GM21529 (cell line): ENCODE data around the gene SRP19.
A peak's percentile ranks its signal among the peaks of the same experiment; 100 is the strongest.
"Not testable (repeated sequence)": the region's sequence is repeated elsewhere in the genome, so short reads cannot be mapped to it uniquely, and the experiment has no call there.

ENCODE experiments used
- ATAC-seq: cut with Tn5 transposase; IDR thresholded peaks from one replicate; pipeline ENCODE4 v1.9.1; 2021; ENCODE audit not compliant: unreplicated experiment

Gene SRP19

GRCh38 chr5:112869948-112870347 lies 8.9 kb downstream of the SRP19 start:
- peak; percentile 79 for ATAC-seq

DNA sequence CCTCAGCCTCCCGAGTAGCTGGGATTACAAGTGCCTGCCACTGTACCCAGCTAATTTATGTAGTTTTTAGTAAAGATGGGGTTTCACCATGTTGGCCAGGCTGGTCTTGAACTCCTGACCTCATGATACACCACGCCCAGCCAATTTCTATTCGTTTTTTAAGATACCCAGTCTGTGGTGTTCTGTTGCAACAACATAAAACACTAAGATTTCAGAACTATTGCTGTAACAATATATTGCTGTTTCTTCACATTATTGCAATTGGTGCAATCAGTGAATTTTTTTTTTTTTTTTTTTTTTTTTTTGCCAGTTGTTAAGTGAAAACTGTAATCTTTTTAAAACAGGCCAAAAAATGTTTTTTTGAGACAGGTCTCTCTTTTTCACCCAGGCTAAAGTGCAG lies 9.9 kb downstream of the SRP19 start:
- no peak for ATAC-seq

- ATAC-seq = no peak
Measured at GRCh38 chr5:112876362-112876761, 15.3 kb downstream of the SRP19 start.

- ATAC-seq = no peak
Measured at GRCh38 chr5:112878101-112878500, 17.0 kb downstream of the SRP19 start.

DNA sequence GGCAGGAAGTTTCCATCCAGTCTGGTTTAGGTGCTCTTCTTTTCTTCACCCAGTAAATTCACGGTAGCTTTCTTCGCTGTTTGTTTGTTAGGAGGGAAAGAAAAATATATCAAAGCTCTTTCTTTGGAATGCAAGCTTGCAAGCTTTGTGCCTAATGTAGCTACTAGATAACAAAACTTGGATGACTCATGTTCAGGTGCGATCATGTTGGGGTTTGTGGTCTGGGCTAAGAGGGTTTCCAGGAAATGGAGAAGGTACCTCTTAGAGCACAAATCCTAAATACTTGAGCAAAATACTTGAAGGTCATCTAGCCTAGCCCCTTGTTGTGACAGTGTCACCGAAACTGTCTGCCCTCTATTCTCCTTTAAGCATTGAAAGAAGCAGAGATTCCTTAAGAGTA lies 17.7 kb downstream of the SRP19 start:
- no peak for ATAC-seq

DNA sequence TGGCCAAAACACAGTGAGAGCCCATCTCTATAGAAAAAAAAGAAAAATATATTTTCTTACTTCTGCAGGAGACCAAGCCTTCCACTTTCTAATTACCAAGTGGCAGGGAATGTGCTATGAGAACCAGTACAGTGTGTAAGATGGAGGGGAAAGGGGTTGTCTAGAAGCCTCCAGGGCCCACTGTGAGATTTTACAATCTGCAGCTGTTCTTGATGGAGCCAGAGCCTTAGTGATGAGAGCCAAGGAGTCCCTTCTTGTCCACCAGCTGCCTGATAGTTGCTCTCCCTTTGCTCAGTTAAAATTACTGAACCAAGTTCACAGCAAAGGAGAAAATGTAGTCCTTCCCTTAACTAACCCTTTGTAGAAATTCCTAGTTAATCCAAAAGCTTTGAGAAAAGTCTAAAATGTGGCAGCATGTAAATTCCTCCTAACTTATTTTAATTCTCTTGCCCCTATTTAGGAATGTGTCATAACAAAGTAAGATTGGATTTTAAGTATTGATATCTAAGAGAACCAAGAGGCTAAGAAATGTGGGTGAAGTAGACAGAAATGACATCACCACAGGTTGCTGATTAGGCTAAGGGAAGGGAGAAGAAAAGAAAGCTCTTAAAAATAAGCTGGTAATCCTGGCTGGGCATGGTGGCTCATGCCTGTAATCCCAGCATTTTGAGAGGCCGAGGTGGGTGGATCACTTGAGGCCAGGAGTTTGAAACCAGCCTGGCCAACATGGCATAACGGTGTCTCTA lies 19.3 kb downstream of the SRP19 start:
- ATAC-seq = no peak

- ATAC-seq = no peak
Measured at GRCh38 chr5:112883192-112883591, 22.1 kb downstream of the SRP19 start.

DNA sequence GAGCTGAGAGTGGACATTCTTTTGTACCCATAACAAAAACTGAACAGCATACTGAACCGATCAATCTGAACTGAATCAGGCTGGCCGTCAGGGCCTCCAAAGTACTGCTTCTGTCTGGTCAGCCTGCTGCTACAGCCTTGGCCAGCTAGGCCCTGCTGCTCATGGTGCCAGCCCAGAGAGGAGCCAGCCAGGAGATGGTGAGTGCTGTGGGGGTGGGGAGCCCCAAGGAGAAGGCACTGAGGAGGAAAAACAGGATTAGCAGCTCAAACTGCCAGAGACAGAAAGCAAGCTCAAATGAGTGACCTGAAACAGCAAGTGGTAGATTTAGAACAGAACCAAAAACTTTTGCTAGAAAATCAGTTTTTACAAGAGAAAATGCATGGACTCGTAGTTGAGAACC lies 23.9 kb downstream of the SRP19 start:
- ATAC-seq = no peak

GRCh38 chr5:112886975-112887374 lies 25.9 kb downstream of the SRP19 start:
- no peak for ATAC-seq

- ATAC-seq = not testable (repeated sequence)
Measured at GRCh38 chr5:112892066-112892465, 31.0 kb downstream of the SRP19 start.

DNA sequence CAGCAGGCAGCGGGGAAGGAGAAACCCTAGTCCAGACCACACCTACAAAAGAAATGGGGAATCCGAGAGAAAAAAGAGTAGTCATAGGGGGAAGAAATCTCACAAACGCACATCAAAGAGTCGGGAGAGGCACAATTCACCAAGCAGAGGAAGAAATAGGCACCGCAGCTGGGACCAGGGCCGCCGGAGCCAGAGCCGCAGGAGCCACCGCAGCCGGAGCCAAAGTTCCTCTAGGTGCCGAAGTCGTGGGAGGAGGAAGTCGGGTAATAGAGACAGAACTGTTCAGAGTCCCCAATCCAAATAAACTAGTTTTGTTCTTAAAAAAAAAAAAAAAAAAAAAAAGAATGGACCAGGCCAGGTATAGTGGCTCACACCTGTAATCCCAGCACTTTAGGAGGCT lies 31.7 kb downstream of the SRP19 start:
- no peak for ATAC-seq

- no peak for ATAC-seq
Measured at GRCh38 chr5:112895682-112896081, 34.6 kb downstream of the SRP19 start.

GRCh38 chr5:112902561-112902960 lies 41.5 kb downstream of the SRP19 start:
- ATAC-seq = no peak

DNA sequence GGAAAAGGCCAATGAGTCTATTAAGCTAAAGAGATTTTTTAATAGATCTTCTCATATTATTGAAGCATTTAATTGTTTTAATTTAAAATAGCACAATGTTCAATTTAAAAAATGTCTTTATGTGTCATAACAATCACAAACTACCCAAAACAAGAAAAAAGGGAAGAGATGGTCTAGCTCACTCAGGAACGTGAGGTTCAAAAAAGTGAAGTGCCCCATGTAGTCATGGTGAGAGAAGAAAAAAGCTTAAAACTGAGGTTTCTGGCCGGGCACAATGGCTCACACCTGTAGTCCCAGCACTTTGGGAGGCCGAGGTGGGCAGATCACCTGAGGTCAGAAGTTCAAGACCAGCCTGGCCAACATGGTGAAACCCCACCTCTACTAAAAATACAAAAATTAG lies 43.9 kb downstream of the SRP19 start:
- not testable (repeated sequence) for ATAC-seq

DNA sequence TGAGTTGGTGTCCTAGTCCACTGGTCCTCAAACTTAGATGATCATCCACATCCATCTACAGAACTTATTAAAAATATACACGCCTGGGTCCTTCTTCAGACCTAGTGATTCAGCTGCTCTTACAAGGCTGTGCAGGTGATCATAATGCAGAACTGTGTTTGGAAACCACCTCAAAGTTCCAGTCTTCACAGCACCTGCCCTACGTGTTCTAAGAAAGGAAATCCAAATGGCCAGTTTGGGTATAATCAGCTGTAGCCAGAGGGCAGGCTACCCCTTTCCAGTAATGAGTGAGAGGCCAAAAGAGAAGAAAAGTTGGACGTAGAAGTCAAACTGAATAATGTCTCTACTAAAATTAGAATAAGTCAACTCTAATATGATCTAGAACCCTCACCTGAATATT lies 45.5 kb downstream of the SRP19 start:
- peak; percentile 63 for ATAC-seq

DNA sequence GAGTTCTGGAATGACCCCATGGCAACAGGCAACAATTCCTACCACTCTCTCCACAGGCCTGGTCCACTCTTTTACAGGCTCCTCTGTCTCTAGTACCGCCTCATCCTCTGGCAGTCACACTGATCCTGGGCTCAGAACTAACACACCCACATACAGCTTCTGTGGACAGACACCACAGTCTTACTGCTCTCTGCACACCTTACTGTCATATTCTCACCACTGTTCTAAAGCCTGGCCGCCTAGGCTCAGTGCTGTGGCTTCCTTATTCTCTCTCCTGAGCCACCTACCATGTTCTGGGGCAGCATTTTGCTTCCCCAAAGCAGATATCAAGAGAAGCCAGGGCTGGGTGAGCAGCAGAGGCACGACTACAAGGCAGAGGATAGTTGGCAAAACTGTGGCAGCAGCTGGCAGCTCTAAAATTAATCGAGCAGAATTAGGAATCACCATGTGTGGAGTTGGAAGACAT lies 46.1 kb downstream of the SRP19 start:
- ATAC-seq = no peak

- ATAC-seq = no peak
Measured at GRCh38 chr5:112908854-112909253, 47.8 kb downstream of the SRP19 start.

DNA sequence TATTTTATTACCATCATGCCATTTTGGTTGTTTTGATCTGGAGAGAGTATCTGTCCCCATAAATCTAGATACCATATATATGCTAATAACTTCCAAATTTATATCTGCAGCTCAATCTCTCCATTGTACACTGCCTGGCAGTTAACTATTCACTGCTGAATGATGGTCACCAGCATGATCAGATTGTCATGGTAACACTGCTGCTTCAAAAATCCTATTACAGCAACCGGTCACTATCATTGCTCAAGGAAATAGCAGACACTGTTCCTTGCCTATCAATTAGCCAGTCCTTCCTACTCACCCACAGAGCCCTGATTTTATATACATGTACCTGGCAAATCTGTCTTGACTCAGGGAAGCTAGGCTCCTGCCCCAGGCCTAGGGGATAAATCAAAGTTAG lies 49.4 kb downstream of the SRP19 start:
- ATAC-seq = no peak

GRCh38 chr5:112914584-112914983 lies 53.5 kb downstream of the SRP19 start:
- ATAC-seq = no peak

- ATAC-seq = peak; percentile 71
Measured at GRCh38 chr5:112915831-112916230, 54.7 kb downstream of the SRP19 start.

- ATAC-seq = no peak
Measured at GRCh38 chr5:112917453-112917995, 56.4 kb downstream of the SRP19 start.

DNA sequence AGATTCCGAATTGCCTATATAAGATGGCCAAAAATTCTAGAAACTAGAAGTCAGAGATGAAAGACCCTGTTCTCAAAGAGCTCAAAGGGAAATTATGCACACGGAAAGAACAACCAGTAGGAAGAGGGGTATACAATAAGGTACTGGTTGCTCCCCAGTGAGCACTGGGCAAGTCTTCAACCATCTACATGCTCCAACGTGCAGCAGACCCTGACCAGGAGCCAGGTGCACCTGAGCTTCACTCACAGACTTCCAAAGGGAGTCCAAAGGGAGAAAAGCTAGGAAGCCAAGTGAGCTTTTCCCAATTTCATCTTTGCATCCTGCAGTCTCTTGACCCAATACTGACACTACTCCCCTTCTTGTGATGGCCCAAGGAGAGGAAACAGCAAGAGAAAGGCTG lies 57.0 kb downstream of the SRP19 start:
- ATAC-seq = no peak

DNA sequence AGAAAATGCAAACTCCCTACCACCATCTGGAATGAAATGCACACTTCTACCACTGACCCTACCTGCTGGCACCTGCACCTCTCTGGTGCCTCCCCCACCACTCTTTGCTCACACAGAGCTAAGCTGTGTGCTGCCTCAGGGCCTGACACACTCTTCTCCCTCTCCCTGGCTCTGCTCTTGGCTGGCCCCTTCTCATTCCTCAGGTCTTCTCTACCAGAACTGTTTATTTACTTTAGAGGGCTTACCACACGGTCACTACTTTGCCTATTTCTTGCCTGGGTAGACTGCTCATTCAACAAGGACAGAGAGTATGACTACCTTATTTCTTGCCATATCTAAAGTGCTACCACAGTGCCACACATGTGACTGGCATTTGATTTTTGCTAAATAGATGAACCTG lies 57.6 kb downstream of the SRP19 start:
- no peak for ATAC-seq
